Heart right ventricle (tissue), 16 donors: ENCODE measurements around the gene NEUROG2. TPM values are rescaled to one million over a fixed set of nuclear protein-coding genes. Genes with fewer than 3 reads are reported as not detected.

ENCODE experiments used
- ATAC-seq, 8 donors: fragments of 200-7000 bp; cut with Tn5 transposase; one replicate each; pipeline ENCODE4 v1.9.1; 2020; ENCODE audit warnings: mild to moderate bottlenecking in 8 of 8, moderate library complexity in 8 of 8, moderate number of reproducible peaks in 1 of 8
- DNase-seq, 2 donors: peaks; one replicate each; pipeline ENCODE4 v3.0.0-alpha.2; 2020
- H3K27ac ChIP-seq, 10 donors: fragments of 200-600 bp; sonication (generic) in 2 of 10; one replicate each; pipeline versions ENCODE4 v1.5.0 to v1.8.0; 2020 to 2022; ENCODE audit warnings: mild to moderate bottlenecking in 3 of 10
- H3K27me3 ChIP-seq, 7 donors: fragments of 200-600 bp; one replicate each; pipeline ENCODE4 v1.8.0; 2021 to 2022; ENCODE audit warnings: mild to moderate bottlenecking in 2 of 7
- H3K36me3 ChIP-seq, 9 donors: fragments of 200-600 bp; sonication (generic) in 1 of 9; one replicate each; pipeline versions ENCODE4 v1.5.0 to v1.8.0; 2020 to 2022; ENCODE audit warnings: mild to moderate bottlenecking in 2 of 9
- H3K4me1 ChIP-seq, 9 donors: fragments of 200-600 bp; sonication (generic) in 1 of 9; one replicate each; pipeline versions ENCODE4 v1.5.0 to v1.8.0; 2020 to 2022; ENCODE audit warnings: mild to moderate bottlenecking in 4 of 9
- H3K4me3 ChIP-seq, 10 donors: fragments of 200-600 bp; sonication (generic) in 2 of 10; one replicate each; pipeline versions ENCODE4 v1.5.0 to v1.8.0; 2020 to 2022; ENCODE audit warnings: mild to moderate bottlenecking in 7 of 10, moderate library complexity in 2 of 10
- H3K9me3 ChIP-seq, 11 donors: fragments of 200-600 bp in 10 of 11; sonication (generic) in 2 of 11; one replicate each; pipeline versions ENCODE4 v1.5.0 to v1.8.0; 2013 to 2022; ENCODE audit warnings: mild to moderate bottlenecking in 2 of 11, control low read depth in 1 of 11, moderate library complexity in 1 of 11
- CTCF ChIP-seq, 9 donors: fragments of 200-600 bp; sonication (generic) in 2 of 9; IDR thresholded peaks; one replicate each; pipeline versions ENCODE4 v1.5.0 to v1.8.0; 2021 to 2022; ENCODE audit warnings: antibody characterized with exemption in 9 of 9, mild to moderate bottlenecking in 5 of 9, moderate library complexity in 1 of 9
- WGBS, 2 donors: extraction: QIAGEN DNeasy Blood & Tissue Kit; methylation state at CpG; one replicate each; pipeline ENCODE4 v1.1.7; 2013; ENCODE audit warnings: inconsistent platforms in 1 of 2; 5-methylcytosine and 5-hydroxymethylcytosine counted together
- intact Hi-C, 10 donors: fragments of 100-400 bp; cut with DNase I; formaldehyde crosslinking; loops; one replicate each; pipeline versions ENCODE4 v1.11.1 to v1.14.2; 2022
- polyA plus RNA-seq, 2 donors: library from polyadenylated mRNA; stranded (reverse); fragments of 200-250 nt; gene quantifications; one replicate each; pipeline ENCODE4 v1.2.3, GENCODE V29; 2013
- total RNA-seq, 10 donors: library from RNA; stranded (reverse); fragmentation: NEBNext Ultra II Directional in 3 of 10; extraction: Animal tissue kit (Norgen Biotek cat#: 25700) in 3 of 10; gene quantifications; one replicate each; pipeline versions ENCODE4 v1.2.1 to v1.2.4, GENCODE V29; 2021 to 2023
- donor health status: Arrhythmogenic right ventricular cardiomyopathy.
- donor health status: ischemic (EF 13 %, LVEDD 7.1; RV severe dilation, severe dysfunction).
- donor health status: healthy with polysubstance abuse.
- donor health status: DM: no; HTN: yes; CAD: no.
- donor health status: DM: no; HTN: no; CAD: no.
- donor health status: ischemic (EF 25% LVEDD 6.9; RV normal size, moderate dysfunction).
- donor health status: ischemic (EF 25% LVEDD 5.7; RV mildly dilated, moderate dysfunction).
- donor health status: healthy.
- donor health status: DM: yes; HTN: yes; CAD: no.
- donor health status: Ischemic cardiomyopathy.
- donor health status: ischemic (EF 35%, LVEDD 5.7; RV mildly dilated, moderate dysfunction).
- donor health status: nonischemic (EF 11% LVEDD 7.7; RV severe dilation, severe dysfunction).
- donor health status: DM: yes; HTN: yes; CAD: no.
- donor health status: PGD.
- donor health status: ischemic (EF 29% LVEDD 5.4; RV normal size, mild dysfunction).
- donor health status: nonischemic (EF 23%, LVEDD 6.1; RV moderate dilation, normal function).

Gene NEUROG2
- total and polyA plus RNA-seq, 12 donors, result not detected

- 2 to 3% methylated on average over 25 of the region's 25 CpGs for WGBS, 2 donors
- Histone ChIP-seq H3K9me3 (no peaks in the 10 kb centered on the region), H3K27me3 (peaks cover 52 to 100% (median 98%) of the 10 kb centered on the region in 7 donors), H3K27ac (no peak overlapping the region), H3K4me1 (peaks cover under 1 to 54% (median 35%) of the 10 kb centered on the region in 9 donors), H3K36me3 (no peaks in the 10 kb centered on the region), H3K4me3 (no peak overlapping the region)
- intact Hi-C loops, result loop anchor here in 8 of 10 donors (5.0 to 10.0 kb wide), 2 partner anchors 193 to 196 kb away; no protein-coding TSS in a partner anchor
- DNase-seq, result no peak
- no peak for ATAC-seq
- no peak for TF ChIP-seq CTCF (IDR thresholded peaks at IDR 0.05)
These were observed 4.7 kb upstream of the NEUROG2 start for GRCh38 chr4:112520598-112521122.

- H3K4me3 ChIP-seq, result no peak overlapping the region
- DNase-seq (no peak), ATAC-seq (no peak)
- H3K27me3 ChIP-seq, result peaks cover 57 to 100% (median 100%) of the 10 kb centered on the region in 7 donors
- H3K27ac ChIP-seq, result no peak overlapping the region
- intact Hi-C loops, result loop anchor here in 8 of 10 donors (5.0 to 10.0 kb wide), 2 partner anchors 193 to 195 kb away; no protein-coding TSS in a partner anchor
- 6% methylated on average over 21 of the region's 21 CpGs for WGBS, 2 donors
- peaks cover 4 to 60% (median 40%) of the 10 kb centered on the region in 9 donors for H3K4me1 ChIP-seq
- H3K9me3 ChIP-seq, result no peaks in the 10 kb centered on the region
- H3K36me3 ChIP-seq, result no peaks in the 10 kb centered on the region
- no peak for TF ChIP-seq CTCF (IDR thresholded peaks at IDR 0.05)
These were observed 4.0 kb upstream of the NEUROG2 start for GRCh38 chr4:112519689-112520597.

- H3K4me1 ChIP-seq, result peaks cover 4 to 62% (median 38%) of the 10 kb centered on the region in 9 donors
- peaks cover 70 to 100% (median 100%) of the 10 kb centered on the region in 7 donors for H3K27me3 ChIP-seq
These were observed 2.7 kb upstream of the NEUROG2 start for GRCh38 chr4:112518675-112519074.

More at GRCh38 chr4:112518675-112519074, 2.7 kb upstream of the NEUROG2 start:
- ATAC-seq (no peak), DNase-seq (no peak)
- Histone ChIP-seq H3K36me3 (no peaks in the 10 kb centered on the region), H3K4me3 (no peak overlapping the region), H3K27ac (no peak overlapping the region), H3K9me3 (no peaks in the 10 kb centered on the region)
- no peak for TF ChIP-seq CTCF (IDR thresholded peaks at IDR 0.05)
- intact Hi-C loops, result no loop called here
